Measurements from ENCODE around the gene PPP1R18.

PPP1R18 gene

DNA sequence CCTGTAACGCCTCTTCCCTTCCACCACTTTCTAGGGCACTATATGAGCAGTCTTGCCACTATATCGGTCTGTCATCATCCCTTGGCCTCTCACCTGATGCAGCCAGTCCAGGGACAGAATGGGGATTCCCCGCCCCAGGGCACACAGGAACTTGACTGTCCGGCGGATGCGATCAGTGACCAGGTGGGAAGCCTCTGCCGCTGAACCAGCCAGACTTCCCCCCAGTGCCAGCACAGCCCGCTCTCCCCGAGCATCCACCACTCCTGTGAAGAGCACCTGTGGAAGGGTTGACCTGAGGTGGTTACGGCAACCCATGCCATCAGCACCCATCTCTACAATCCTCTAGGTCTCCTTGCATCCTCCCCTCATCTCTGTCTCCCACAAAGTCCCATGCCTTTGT, 16.6 kb upstream of the PPP1R18 start:
- Histone ChIP-seq H3K27me3 (ENCODE audit: insufficient read depth, low read depth, severe bottlenecking) (no peaks in the 10 kb centered on the region), H3K36me3 (no peaks in the 10 kb centered on the region; the same call in none of the 2 replicates), H3K4me3 (ENCODE audit: low read depth, low read length) (no peak overlapping the region), H3K9me3 (ENCODE audit: severe bottlenecking) (no peaks in the 10 kb centered on the region), H3K27ac (no peak overlapping the region)
- no peak for DNase-seq
- TF ChIP-seq, protein P1, sequence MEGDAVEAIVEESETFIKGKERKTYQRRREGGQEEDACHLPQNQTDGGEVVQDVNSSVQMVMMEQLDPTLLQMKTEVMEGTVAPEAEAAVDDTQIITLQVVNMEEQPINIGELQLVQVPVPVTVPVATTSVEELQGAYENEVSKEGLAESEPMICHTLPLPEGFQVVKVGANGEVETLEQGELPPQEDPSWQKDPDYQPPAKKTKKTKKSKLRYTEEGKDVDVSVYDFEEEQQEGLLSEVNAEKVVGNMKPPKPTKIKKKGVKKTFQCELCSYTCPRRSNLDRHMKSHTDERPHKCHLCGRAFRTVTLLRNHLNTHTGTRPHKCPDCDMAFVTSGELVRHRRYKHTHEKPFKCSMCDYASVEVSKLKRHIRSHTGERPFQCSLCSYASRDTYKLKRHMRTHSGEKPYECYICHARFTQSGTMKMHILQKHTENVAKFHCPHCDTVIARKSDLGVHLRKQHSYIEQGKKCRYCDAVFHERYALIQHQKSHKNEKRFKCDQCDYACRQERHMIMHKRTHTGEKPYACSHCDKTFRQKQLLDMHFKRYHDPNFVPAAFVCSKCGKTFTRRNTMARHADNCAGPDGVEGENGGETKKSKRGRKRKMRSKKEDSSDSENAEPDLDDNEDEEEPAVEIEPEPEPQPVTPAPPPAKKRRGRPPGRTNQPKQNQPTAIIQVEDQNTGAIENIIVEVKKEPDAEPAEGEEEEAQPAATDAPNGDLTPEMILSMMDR (IDR thresholded peaks at IDR 0.05; ENCODE audit: low read depth, low read length): no peak

GRCh38 chr6:30700340-30700739, 13.9 kb upstream of the PPP1R18 start:
- no peaks in the 10 kb centered on the region for H3K9me3 ChIP-seq (ENCODE audit: severe bottlenecking)
- H3K27ac ChIP-seq: no peak overlapping the region
- TF ChIP-seq, protein P1 (IDR thresholded peaks at IDR 0.05; ENCODE audit: low read depth, low read length): no peak
- H3K27me3 ChIP-seq (ENCODE audit: insufficient read depth, low read depth, severe bottlenecking): no peaks in the 10 kb centered on the region
- no peak overlapping the region for H3K4me3 ChIP-seq (ENCODE audit: low read depth, low read length)
- no peaks in the 10 kb centered on the region; the same call in 1 of the 2 replicates for H3K36me3 ChIP-seq
- DNase-seq: no peak

DNA sequence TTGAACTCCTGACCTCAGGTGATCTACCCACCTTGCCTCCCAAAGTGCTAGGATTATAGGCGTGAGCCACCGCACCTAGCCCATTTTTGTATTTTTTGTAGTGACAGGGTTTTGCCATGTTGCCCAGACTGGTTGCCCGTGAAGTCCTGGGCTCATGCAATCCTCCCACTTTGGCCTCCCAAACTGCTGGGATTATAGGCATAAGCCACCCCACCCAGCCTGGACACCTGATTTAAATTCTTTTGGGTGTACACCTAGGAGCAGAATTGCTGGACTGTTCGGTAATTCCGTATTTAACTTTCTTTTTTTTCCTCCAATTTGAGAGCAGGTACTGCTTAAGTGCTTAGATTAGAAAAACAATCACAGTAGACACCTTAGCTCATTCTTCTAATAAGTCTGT, 10.0 kb upstream of the PPP1R18 start:
- Histone ChIP-seq H3K9me3 (ENCODE audit: severe bottlenecking) (no peaks in the 10 kb centered on the region), H3K36me3 (no peaks in the 10 kb centered on the region), H3K27me3 (ENCODE audit: insufficient read depth, low read depth, severe bottlenecking) (no peaks in the 10 kb centered on the region), H3K4me3 (ENCODE audit: low read depth, low read length) (no peak overlapping the region), H3K27ac (no peak overlapping the region)
- DNase-seq: no peak
- TF ChIP-seq, protein P1 (IDR thresholded peaks at IDR 0.05; ENCODE audit: low read depth, low read length): no peak

DNA sequence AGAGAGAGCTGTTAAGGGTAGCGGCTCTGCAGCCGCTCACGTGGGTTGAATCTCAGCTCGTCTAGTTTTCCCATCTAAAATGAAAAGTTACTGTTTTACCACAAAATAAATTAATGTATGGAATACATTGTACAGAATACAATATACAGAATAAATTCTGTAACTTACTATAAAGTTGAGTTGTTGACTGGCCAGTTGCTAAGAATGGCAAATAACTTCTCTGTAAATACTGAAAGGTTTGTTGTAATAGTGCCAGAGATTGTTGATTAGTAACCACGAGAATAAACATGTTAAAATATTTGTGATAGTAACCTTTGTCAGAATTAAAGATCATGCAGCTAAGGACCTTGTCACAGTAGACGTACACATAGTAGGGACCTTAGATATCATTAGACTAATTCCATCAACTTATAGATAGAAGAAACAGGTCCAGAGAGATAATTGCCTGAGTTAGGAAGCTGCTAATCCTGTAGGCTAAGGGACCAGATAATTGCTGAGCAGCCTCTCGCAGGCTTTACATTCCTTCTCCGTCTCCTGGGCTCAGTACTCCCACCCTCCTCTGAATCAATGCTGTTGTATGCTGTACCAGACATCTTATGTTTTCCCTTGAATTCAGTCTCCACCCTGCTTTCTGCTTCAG, 4.9 kb upstream of the PPP1R18 start:
- DNase-seq: peak; percentile 75
- Histone ChIP-seq H3K4me3 (ENCODE audit: low read depth, low read length) (peak overlapping the region; percentile 91), H3K27ac (peak overlapping the region; percentile 91)

DNA sequence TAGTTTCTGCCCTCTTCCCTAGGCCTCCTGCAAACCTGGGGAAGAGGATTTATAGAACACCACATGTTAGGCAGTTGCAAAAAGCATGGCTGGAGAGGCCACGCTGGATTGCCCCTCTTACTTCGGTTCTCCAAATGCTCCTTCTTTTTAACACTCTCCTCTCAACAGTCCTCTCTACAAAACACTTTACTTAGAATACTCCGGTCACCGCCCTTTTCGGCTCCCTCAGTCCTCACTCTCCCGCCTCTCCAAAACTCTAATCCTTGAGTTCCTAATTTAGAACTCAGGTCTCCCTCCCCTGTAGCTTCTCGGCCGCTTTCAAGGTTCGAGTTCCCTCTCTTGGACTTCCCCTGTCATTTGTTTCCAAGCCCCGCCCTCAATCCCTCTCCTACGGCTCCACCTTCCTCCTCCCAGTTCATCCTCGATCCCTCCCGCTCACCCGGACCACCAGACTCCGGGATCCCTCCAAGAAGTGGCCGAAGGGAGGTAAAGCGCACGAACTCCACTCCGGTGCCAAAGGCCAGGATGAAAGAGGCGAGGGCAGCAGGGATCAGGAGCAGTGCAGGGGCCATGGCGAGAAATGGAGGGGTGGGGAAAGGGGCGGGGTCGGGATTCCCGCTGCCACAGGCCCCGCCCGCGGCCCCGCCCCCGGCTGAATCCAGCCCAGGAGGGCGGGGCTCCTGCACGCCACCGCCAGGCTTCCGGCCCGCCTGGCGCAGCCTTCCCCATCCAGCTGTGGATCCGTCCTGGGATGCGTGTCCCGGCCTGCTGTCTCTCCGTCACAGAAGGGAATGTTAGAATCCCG, 4.2 kb upstream of the PPP1R18 start, which contains the start of gene NRM:
Gene NRM, minus strand, starts transcription at position 582 of the 805 bp plus-strand sequence. Its CDS starts 10 bp downstream, at position 572.
- Histone ChIP-seq H3K27ac (peak within 1 kb of the TSS; percentile 91), H3K9me3 (ENCODE audit: severe bottlenecking) (no peaks in the 10 kb centered on the region), H3K27me3 (ENCODE audit: insufficient read depth, low read depth, severe bottlenecking) (no peaks in the 10 kb centered on the region), H3K4me3 (ENCODE audit: low read depth, low read length) (peak within 1 kb of the TSS; percentile 91), H3K36me3 (peaks cover 22% of the 10 kb centered on the region)
- peak; percentile 96 for DNase-seq
- TF ChIP-seq, protein P1 (IDR thresholded peaks at IDR 0.05; ENCODE audit: low read depth, low read length): no peak

More for the DNA sequence above, 4.9 kb upstream of the PPP1R18 start:
- Histone ChIP-seq H3K9me3 (ENCODE audit: severe bottlenecking) (no peaks in the 10 kb centered on the region), H3K36me3 (peaks cover 16% of the 10 kb centered on the region), H3K27me3 (ENCODE audit: insufficient read depth, low read depth, severe bottlenecking) (no peaks in the 10 kb centered on the region)
- TF ChIP-seq, protein P1 (IDR thresholded peaks at IDR 0.05; ENCODE audit: low read depth, low read length): no peak

Data from WERI-Rb-1 (cell line).